SK-N-MC (cell line): ENCODE measurements around the gene NHSL2.

Source experiments
- EZH2 ChIP-seq: fragments of 200-600 bp; sonication (generic); IDR thresholded peaks from one replicate; pipeline ENCODE4 v1.6.1; 2017; ENCODE audit warnings: antibody characterized with exemption
- FOXP2 ChIP-seq: optimal IDR thresholded peaks from 2 replicates; pipeline ENCODE3; 2011; ENCODE audit warnings: mild to moderate bottlenecking, moderate library complexity; ENCODE audit not compliant: insufficient read depth; ENCODE audit errors: extremely low read length, control extremely low read depth
- POLR2AphosphoS5 ChIP-seq: IDR thresholded peaks from 2 replicates; pipeline ENCODE4 v1.6.1; 2012; ENCODE audit warnings: mild to moderate bottlenecking, low read depth, low read length, borderline replicate concordance

DNA sequence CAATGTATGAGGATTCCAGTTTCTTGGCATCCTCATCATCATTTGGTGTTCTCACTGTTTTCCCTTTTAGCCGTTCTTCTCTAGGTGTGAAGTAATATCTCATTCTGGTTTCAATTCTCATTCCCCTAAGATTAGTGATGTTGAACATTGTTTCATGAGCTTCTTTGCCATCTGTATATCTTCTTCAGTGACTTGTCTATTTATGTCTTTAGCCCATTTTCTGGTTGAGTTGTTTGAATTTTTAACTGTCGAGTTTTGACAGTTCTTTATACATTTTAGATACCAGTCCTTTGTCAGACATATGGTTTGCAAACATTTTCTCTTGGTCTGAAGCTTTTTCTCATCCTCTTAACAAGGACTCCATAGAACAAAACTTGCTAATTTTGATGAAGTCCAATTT lies 101.1 kb downstream of the NHSL2 start:
- no peak for TF ChIP-seq POLR2AphosphoS5
- TF ChIP-seq EZH2, result no peak
- TF ChIP-seq FOXP2, result no peak
